H4 (cell line): ENCODE results near the gene ABLIM2. TPM values are rescaled to one million over a fixed set of nuclear protein-coding genes. Genes with fewer than 3 reads are reported as not detected.

Experiments used
- DNase-seq: peaks from one replicate; pipeline ENCODE4 v3.0.0-alpha.2; 2015; ENCODE audit warnings: low spot score
- total RNA-seq: library from RNA; depleted of rRNA; stranded (reverse); fragments of >200 nt; shearing (Covaris generic); gene quantifications from 2 replicates; pipeline ENCODE4 v1.2.3, GENCODE V29; 2014

Gene ABLIM2
- total RNA-seq, 1 experiment from 2014 or later: 0.29 TPM

- DNase-seq: no peak
These were observed 174.2 kb downstream of the ABLIM2 start for GRCh38 chr4:7984286-7984925.

DNA sequence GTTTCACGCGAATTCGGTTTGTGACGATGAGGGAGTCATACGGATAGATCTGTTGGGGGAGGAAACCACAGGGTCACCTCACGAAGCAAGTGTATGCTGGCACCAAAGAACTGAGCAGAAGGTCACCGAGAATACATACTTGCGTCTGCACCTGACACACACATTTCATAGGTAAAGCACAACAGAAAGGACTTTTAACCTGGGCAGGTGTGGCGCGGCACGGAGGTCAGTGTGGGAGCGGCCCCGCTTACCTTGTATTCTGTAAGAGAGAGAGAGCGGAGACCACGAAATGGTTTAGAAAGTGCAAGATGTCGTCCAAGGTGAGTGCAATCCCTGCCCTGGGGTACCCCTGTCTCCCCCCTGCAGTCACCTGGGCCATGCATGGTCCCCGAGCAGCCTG is 175.3 kb downstream of the ABLIM2 start:
- no peak for DNase-seq

GRCh38 chr4:7981738-7982394 is 176.7 kb downstream of the ABLIM2 start:
- no peak for DNase-seq

DNA sequence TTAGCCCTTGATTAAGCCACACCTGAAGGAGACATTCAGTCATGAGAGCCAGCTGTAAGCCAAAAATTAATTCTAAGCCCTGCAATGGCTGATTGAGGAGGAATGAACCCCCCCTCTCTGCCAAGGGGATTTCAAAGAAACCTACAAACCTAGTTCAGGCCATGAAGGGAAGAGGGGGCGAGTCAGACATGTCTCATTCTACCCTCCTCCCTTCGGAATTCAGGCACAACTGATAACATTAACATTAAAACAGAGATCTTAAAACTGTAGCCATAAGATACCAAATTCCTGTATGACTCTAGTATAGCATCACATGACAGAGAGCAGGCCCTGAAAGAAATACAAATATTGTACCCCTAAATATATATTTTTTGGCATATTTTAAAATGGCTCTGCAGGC is 178.6 kb downstream of the ABLIM2 start:
- no peak for DNase-seq

- DNase-seq: no peak
These were observed 179.0 kb downstream of the ABLIM2 start for GRCh38 chr4:7979652-7979968.

GRCh38 chr4:7978907-7979651 is 179.5 kb downstream of the ABLIM2 start:
- no peak for DNase-seq

DNA sequence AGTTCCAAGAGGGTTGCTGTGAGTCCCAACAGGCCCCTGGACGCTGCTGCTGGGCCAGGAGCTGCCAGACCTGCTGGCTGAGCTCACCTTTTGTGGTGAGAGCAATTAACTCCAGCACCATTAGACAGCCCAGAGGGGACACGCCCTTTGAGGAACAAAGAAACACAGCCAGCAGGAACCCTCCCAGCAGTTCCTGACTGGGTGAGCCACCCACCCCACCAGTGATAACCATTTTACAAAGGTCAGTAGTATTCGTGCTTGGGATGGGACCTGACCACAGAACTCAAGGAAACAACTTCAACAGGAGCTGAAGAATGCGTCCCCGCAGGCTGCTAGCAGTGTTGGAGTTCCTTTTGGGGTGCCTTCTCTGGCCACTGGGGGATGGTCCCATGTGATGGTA is 180.1 kb downstream of the ABLIM2 start:
- peak; percentile 68 for DNase-seq

DNA sequence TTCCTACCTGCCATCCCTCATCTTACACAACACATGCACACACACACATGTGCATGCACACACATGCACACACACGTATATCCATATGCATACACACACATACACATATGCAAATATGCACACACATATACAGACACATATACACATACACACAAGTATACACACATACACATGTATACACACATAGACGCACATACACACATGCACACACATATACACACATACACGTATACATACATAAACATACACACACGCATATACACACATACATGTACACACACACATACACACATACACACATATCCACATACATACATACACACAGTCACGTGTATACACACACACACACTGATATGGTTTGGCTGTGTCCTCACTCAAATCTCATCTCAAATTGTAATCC is 182.0 kb downstream of the ABLIM2 start:
- no peak for DNase-seq

DNA sequence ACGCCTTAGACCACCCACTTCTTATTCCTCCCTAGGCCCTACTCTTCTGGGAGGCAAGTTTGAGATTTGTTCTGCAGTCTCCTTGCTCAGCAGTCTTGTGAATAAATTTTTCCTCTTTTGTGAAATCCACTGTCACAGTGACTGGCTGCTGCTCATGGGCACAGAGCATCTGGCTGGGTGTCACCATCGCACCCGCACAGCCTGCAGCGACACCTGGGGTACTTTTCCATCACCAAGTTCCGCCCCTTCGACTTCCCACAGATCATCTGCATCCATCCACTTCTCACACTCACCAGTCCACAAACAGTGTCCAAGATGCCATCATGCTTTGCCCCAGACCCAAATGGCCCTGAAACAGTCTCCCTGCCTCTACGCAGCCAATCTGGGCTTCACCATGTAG is 182.6 kb downstream of the ABLIM2 start:
- no peak for DNase-seq

GRCh38 chr4:7974425-7974824 is 184.2 kb downstream of the ABLIM2 start:
- DNase-seq: no peak

DNA sequence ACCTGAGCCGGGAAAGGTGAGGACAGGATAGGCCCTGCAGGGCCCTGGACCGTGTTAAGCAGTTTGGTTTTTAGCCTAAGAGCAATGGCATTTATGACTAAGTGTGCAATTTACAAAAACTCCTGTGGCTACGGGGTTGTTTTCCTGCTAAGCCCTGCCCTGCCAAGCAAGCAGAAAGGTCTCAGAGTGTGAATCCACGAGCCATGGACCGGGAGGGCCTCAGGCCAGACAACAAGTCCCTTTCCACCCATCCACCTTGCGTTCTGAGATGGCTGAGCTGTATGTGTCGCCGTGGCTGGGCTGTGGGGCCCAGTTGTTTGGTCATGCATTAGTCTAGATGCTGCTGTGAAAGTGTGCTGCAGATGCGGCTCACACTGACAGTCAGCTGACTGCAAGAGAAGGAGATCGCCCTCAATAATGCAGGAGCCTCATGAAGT is 185.1 kb downstream of the ABLIM2 start:
- peak; percentile 69 for DNase-seq

DNA sequence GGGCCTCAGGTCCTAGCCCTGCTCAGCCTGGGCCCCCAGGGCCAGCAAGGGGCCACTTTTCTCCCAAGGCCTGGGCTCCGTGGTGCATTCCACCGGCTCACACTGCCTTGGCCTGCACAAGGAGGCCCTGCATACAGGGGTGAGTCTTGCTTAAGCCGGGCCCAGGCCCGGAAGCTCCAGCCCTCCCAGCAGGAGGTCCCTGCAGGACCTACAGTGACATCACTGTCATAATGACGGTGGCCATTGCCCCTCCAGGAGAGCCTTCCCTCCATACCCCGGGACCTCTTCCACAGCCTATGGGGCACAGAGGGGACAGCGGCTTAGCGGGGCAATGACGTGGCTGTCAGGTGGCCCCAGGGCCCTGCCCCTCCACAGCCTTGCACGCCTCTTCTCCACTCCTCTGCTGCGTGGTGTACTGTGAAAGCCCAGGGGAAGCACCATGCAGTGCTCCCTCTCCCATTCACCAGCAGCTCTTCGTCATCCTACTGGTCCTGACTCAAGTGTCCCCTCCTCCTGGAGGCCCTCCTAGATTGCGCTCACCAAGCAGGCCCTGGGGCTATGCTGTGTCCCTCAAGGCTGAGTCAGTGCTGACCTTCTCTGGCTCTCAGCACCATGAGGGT is 186.6 kb downstream of the ABLIM2 start:
- DNase-seq: peak; percentile 54

DNA sequence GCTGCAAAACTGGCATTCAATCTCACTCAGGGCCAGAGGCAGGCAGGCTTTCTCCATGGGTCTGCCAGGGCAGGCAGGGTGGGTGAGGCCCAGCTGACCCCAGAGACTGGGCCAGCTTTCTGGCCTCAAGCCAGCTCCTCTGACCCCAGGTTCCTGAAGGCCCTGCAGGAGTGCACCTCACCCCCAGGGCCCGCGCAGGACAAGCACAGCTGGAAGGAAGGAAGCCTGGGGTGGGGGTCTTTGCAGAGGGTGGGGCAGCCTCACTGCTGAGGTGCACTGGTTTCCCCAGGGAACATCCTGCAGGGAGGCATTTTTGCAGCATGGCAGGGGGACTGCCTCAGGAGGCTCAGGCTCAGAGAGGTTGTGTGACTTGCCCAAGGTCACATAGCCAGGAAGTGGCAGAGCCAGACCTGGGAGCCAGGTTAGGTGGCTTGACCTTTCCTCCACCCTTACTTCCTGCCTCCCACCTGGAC is 187.4 kb downstream of the ABLIM2 start:
- DNase-seq: no peak

DNA sequence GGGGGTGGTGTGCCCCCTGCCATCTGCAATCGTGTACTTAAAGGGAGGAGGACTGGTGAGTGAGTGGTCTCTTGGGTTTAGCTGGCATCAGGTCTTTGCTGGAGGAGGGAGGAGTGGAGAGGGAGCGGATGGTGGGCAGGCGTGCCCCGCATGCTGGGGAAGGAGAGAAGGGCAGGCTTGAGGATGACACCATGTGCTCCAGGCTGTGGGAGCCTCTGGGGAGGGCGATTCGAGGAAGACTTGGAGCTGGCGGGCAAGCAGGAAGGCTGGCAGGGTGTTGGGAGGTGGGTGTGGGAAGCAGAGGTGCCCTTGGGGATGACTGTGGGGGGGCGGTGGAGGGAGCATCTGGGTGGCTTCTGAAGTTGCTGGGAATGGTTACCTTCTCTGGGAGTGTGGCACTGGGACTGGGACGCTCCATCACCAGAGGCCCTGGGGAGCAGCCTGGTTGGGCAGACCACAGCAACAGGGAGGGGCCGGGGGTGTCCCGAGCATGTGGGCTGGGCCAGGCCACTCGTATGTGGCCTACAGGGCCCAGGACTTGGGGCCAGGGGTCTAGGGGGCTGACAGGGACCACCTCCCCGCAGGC is 188.2 kb downstream of the ABLIM2 start:
- no peak for DNase-seq

DNA sequence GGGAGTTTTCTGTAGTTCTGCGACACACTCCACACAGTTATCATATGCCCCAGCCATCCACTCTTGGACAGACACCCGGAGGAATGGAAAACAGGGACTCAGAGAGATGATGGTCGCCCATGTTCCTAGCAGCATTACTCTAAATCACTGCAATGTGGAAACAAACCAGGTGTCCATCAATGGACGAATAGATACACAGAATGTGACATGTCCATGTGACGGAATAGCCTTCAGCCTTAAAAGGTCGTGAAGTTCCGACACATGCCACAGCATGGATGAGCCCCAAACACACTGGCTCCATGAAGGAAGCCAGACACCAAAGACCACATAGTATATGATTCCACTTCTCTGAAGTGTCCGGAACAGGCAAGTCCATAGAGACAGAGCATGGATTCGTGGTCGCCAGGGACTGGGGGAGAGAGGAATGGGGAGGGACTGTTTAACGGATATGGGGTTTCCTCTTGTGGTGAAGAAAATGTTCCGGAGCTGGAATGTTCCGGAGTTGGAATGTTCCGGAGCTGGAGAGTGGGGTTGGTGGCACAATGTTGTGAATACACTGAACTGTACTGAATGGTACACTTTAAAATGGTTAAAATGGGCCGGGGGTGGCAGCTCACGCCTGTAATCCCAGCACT is 190.2 kb downstream of the ABLIM2 start:
- no peak for DNase-seq

GRCh38 chr4:7967501-7968261 is 190.9 kb downstream of the ABLIM2 start:
- peak; percentile 57 for DNase-seq

GRCh38 chr4:7967063-7967440 is 191.6 kb downstream of the ABLIM2 start:
- DNase-seq: no peak

GRCh38 chr4:7966281-7967062 is 192.1 kb downstream of the ABLIM2 start:
- no peak for DNase-seq

DNA sequence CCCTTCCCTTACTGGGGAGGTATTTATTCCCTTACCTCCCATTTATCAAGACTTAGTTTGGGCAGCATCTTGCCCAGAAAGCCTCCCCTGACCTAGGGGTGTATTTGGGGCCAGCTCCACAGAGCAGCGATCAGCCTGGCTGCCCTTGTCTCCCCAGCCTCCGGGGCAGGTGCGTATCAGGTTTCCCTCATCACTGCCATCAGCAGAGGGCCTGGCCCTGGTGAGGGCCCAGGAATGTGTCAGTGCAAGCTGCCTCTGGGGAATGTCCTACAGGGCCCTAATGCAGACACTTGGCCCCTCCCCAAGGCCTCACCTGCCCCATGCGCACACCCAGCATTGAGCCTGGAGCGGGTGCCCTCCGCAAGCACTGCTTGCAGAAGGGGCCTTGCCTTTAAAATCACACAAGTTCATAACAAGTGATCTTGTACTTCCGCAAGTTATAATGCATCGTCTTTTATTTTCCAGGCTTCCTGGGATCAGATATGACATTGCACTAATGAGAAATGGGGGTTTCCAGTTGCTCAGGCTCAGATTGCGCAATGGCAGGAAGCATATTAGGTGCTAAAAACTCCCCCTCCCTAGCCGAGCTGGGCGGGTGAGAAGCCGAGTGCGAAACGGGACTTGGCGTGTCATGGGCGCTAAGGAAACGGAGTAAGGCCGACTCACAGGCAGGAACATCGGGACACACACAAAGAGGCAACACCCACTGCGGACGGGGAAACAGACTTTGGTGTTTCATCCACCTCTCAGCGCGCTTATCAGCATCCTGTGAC is 193.5 kb downstream of the ABLIM2 start:
- DNase-seq: peak; percentile 45
